Measurements from ENCODE around the gene DDX5. TPM values are rescaled to one million over a fixed set of nuclear protein-coding genes. Genes with fewer than 3 reads are reported as not detected.

Gene DDX5
- total and polyA plus RNA-seq, 2 of the 13 experiments (the other 11 are each of a cell fraction or from before 2014, with no cell fraction given), result 503 to 684 TPM

- no peak for TF ChIP-seq ZSCAN30 (CRISPR knock-in tag; IDR thresholded peaks at IDR 0.05)
- TF ChIP-seq SYNCRIP (IDR thresholded peaks at IDR 0.05; ENCODE audit: insufficient read depth, low read depth, low read length), result no peak
- TF ChIP-seq HES4 (CRISPR knock-in tag; IDR thresholded peaks at IDR 0.05; ENCODE audit: borderline replicate concordance), result peak; percentile 70
- no peak; the same call in none of the 2 replicates for TF ChIP-seq PRMT3 (CRISPR knock-in tag; IDR thresholded peaks at IDR 0.05; ENCODE audit: borderline replicate concordance, low read depth)
- peak; percentile 13; the same call in 1 of the 2 replicates for TF ChIP-seq SUZ12 (IDR thresholded peaks at IDR 0.05; ENCODE audit: low read depth, low read length)
- TF ChIP-seq HOXA5 (CRISPR knock-in tag; IDR thresholded peaks at IDR 0.05), result peak; percentile 84
- no peak for TF ChIP-seq GPBP1L1 (CRISPR knock-in tag; IDR thresholded peaks at IDR 0.05)
- TF ChIP-seq ZNF549 (CRISPR knock-in tag; IDR thresholded peaks at IDR 0.05), result no peak
- no peak; the same call in 1 of the 2 replicates for TF ChIP-seq KAT7 (CRISPR knock-in tag; IDR thresholded peaks at IDR 0.05; ENCODE audit: borderline replicate concordance)
- peak; percentile 40; the same call in 1 of the 2 replicates for TF ChIP-seq FOXK1 (CRISPR knock-in tag; IDR thresholded peaks at IDR 0.05; ENCODE audit: borderline replicate concordance, low read depth)
- TF ChIP-seq ZNF337 (CRISPR knock-in tag; IDR thresholded peaks at IDR 0.05; ENCODE audit: borderline replicate concordance, low read depth), result 0 out of 2 replicates have a peak, but pooled peaks have one; percentile 21
- peak; percentile 83; the same call in 1 of the 2 replicates for TF ChIP-seq ZXDC (CRISPR knock-in tag; IDR thresholded peaks at IDR 0.05)
- peak; percentile 91; the same call in 1 of the 2 replicates for TF ChIP-seq MAZ (IDR thresholded peaks at IDR 0.05; ENCODE audit: borderline replicate concordance, low read depth, low read length)
- peak; percentile 52; the same call in 1 of the 2 replicates for TF ChIP-seq MAZ (CRISPR knock-in tag; IDR thresholded peaks at IDR 0.05; ENCODE audit: low read depth)
- TF ChIP-seq ZNF883 (CRISPR knock-in tag; IDR thresholded peaks at IDR 0.05; ENCODE audit: not compliant biosample characterization), result peak; percentile 91
- TF ChIP-seq ZNF33A (CRISPR knock-in tag; IDR thresholded peaks at IDR 0.05; ENCODE audit: borderline replicate concordance), result no peak; the same call in 1 of the 2 replicates
- TF ChIP-seq RFXANK (CRISPR knock-in tag; IDR thresholded peaks at IDR 0.05), result no peak; the same call in 1 of the 2 replicates
- 0 out of 2 replicates have a peak, but pooled peaks have one; percentile 23 for TF ChIP-seq NR2F6 (IDR thresholded peaks at IDR 0.05)
- TF ChIP-seq NR2F6 (CRISPR knock-in tag; IDR thresholded peaks at IDR 0.05), result no peak; the same call in none of the 2 replicates
- no peak; the same call in 1 of the 2 replicates for TF ChIP-seq ZNF12 (CRISPR knock-in tag; IDR thresholded peaks at IDR 0.05)
- TF ChIP-seq MED1 (CRISPR knock-in tag; IDR thresholded peaks at IDR 0.05), result peak; percentile 78
- TF ChIP-seq HNF4A (CRISPR knock-in tag; IDR thresholded peaks at IDR 0.05), result no peak
- TF ChIP-seq ZSCAN20 (CRISPR knock-in tag; IDR thresholded peaks at IDR 0.05; ENCODE audit: borderline replicate concordance), result no peak
- TF ChIP-seq CHCHD3 (CRISPR knock-in tag; IDR thresholded peaks at IDR 0.05), result peak; percentile 97
- no peak for TF ChIP-seq ZNF577 (CRISPR knock-in tag; IDR thresholded peaks at IDR 0.05; ENCODE audit: borderline replicate concordance, low read depth)
- TF ChIP-seq NFE2L2 (IDR thresholded peaks at IDR 0.05; ENCODE audit: low read length), result 0 out of 2 replicates have a peak, but pooled peaks have one; percentile 13
- TF ChIP-seq REXO4 (CRISPR knock-in tag; IDR thresholded peaks at IDR 0.05; ENCODE audit: borderline replicate concordance), result 0 out of 2 replicates have a peak, but pooled peaks have one; percentile 31
These were observed 9.1 kb downstream of the DDX5 start, which contains the start of gene POLG2 (continued) for GRCh38 chr17:64496786-64497564.

Data from HepG2 (cell line).